ENCODE results near the gene TTLL11. TPM values are rescaled to one million over a fixed set of nuclear protein-coding genes. Genes with fewer than 3 reads are reported as not detected.

TTLL11 gene
- total and polyA plus RNA-seq, 4 donors, result 1.4 to 4.5 (median 3.6) TPM

GRCh38 chr9:121855476-121855875 lies 237.6 kb downstream of the TTLL11 start:
- H3K9me3 ChIP-seq (ENCODE audit: control insufficient read depth in 4 of 4, low read length in 3 of 4), result no peaks in the 10 kb centered on the region
- H3K27ac ChIP-seq (ENCODE audit: low read depth in 1 of 2, low read length in 2 of 2), result no peak overlapping the region
- no peak overlapping the region for H3K9ac ChIP-seq (ENCODE audit: low read depth in 1 of 2, low read length in 2 of 2)
- DNase-seq (ENCODE audit: low spot score), result no peak
- WGBS, result 81% methylated on average over 5 of the region's 5 CpGs
- no peaks in the 10 kb centered on the region for H3K27me3 ChIP-seq (ENCODE audit: control insufficient read depth in 4 of 4, insufficient read depth in 4 of 4, low read length in 3 of 4)
- H3K4me3 ChIP-seq (ENCODE audit: low read depth in 1 of 3, low read length in 3 of 3), result no peak overlapping the region
- TF ChIP-seq EGR1 (IDR thresholded peaks at IDR 0.05; ENCODE audit: low read depth in 2 of 2), result no peak
- TF ChIP-seq RXRA (IDR thresholded peaks at IDR 0.05), result no peak
- H3K36me3 ChIP-seq (ENCODE audit: control insufficient read depth in 4 of 4, insufficient read depth in 3 of 4, low read depth in 1 of 4, low read length in 3 of 4), result no peaks in the 10 kb centered on the region
- H3K4me1 ChIP-seq (ENCODE audit: control insufficient read depth in 4 of 4, insufficient read depth in 4 of 4, low read length in 3 of 4), result no peaks in the 10 kb centered on the region

DNA sequence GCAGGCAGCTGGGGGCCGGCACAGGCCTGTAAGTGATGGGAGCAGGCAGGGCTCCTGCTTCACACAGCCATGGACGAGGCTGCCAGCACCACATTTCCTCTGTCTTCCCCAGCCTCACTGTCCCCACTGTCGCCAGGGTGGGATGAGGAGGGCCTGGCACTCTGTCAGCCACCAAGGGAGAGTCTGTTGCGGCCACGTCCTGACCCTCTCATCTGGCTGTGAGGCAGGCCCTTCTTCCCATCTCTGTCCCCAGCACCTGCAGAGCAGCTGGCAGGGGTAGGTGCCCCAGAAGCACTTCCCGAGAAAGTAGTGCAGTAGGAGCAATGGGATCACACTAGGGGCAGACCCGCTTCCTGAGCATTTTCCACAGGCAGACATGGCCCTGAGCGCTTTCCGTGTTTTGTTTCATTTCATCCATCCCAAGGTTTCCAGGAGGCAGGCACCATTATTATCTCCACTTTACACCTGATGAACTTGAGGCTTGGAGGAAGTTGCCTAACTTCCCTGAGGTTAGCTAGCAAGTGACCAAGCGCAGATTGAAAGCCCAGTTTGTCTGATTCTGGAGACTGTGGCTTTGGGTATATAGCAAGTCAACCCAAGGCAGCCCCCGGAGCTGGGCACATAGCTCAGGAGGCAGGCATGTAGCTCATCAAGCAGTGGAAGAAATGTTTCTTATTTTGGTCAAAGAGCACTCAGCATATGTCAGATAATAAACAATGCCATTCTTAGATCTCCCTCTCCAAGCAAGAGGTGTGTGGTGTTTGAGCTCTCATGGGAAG lies 239.3 kb downstream of the TTLL11 start:
- no peak for TF ChIP-seq EGR1 (IDR thresholded peaks at IDR 0.05; ENCODE audit: low read depth in 2 of 2)
- TF ChIP-seq FOXA1 (IDR thresholded peaks at IDR 0.05), result no peak
- TF ChIP-seq FOXA2 (IDR thresholded peaks at IDR 0.05), result no peak
- TF ChIP-seq HNF4G (IDR thresholded peaks at IDR 0.05), result no peak
- TF ChIP-seq HNF4A (conservative IDR thresholded peaks at IDR 0.05), result no peak
- TF ChIP-seq ZBTB33 (IDR thresholded peaks at IDR 0.05), result no peak
- TF ChIP-seq NR2F2 (IDR thresholded peaks at IDR 0.05), result no peak
- TF ChIP-seq RAD21 (IDR thresholded peaks at IDR 0.05), result no peak
- TF ChIP-seq RXRA (IDR thresholded peaks at IDR 0.05), result no peak
- no peak for TF ChIP-seq CTCF (IDR thresholded peaks at IDR 0.05; ENCODE audit: low read depth, low read length, missing input control)
- no peak for TF ChIP-seq TAF1 (conservative IDR thresholded peaks at IDR 0.05)
- no peak for TF ChIP-seq SP1 (IDR thresholded peaks at IDR 0.05)
- TF ChIP-seq, protein P1, sequence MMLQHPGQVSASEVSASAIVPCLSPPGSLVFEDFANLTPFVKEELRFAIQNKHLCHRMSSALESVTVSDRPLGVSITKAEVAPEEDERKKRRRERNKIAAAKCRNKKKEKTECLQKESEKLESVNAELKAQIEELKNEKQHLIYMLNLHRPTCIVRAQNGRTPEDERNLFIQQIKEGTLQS (IDR thresholded peaks at IDR 0.05), result no peak
- no peak for TF ChIP-seq JUND (IDR thresholded peaks at IDR 0.05)
- no peak for TF ChIP-seq MAX (IDR thresholded peaks at IDR 0.05)
- no peak for DNase-seq (ENCODE audit: low spot score)
- Histone ChIP-seq H3K4me3 (ENCODE audit: low read depth in 1 of 3, low read length in 3 of 3) (no peak overlapping the region), H3K27me3 (ENCODE audit: control insufficient read depth in 4 of 4, insufficient read depth in 4 of 4, low read length in 3 of 4) (no peaks in the 10 kb centered on the region), H3K36me3 (ENCODE audit: control insufficient read depth in 4 of 4, insufficient read depth in 3 of 4, low read depth in 1 of 4, low read length in 3 of 4) (no peaks in the 10 kb centered on the region), H3K9ac (ENCODE audit: low read depth in 1 of 2, low read length in 2 of 2) (no peak overlapping the region), H3K9me3 (ENCODE audit: control insufficient read depth in 4 of 4, low read length in 3 of 4) (peaks cover 0 to 3% (median under 1%) of the 10 kb centered on the region in 4 donors), H3K27ac (ENCODE audit: low read depth in 1 of 2, low read length in 2 of 2) (no peak overlapping the region), H3K4me1 (ENCODE audit: control insufficient read depth in 4 of 4, insufficient read depth in 4 of 4, low read length in 3 of 4) (no peaks in the 10 kb centered on the region)
- WGBS, result 94% methylated on average over 11 of the region's 11 CpGs
